GM18520 (cell line): ENCODE results near the gene DDX51.
A peak's percentile ranks its signal among the peaks of the same experiment; 100 is the strongest.

Experiments used
- ATAC-seq: cut with Tn5 transposase; IDR thresholded peaks from one replicate; pipeline ENCODE4 v1.9.1; 2021; ENCODE audit not compliant: unreplicated experiment

The DDX51 gene

GRCh38 chr12:132144115-132144809 is at the start of gene DDX51, which contains the start of gene NOC4L:
DDX51 (minus strand) TSS chr12:132144319; CDS start chr12:132144296, 23 bp downstream.
NOC4L (plus strand) TSS chr12:132144457; CDS start chr12:132144489, 32 bp downstream.
- ATAC-seq, result peak; percentile 84

DNA sequence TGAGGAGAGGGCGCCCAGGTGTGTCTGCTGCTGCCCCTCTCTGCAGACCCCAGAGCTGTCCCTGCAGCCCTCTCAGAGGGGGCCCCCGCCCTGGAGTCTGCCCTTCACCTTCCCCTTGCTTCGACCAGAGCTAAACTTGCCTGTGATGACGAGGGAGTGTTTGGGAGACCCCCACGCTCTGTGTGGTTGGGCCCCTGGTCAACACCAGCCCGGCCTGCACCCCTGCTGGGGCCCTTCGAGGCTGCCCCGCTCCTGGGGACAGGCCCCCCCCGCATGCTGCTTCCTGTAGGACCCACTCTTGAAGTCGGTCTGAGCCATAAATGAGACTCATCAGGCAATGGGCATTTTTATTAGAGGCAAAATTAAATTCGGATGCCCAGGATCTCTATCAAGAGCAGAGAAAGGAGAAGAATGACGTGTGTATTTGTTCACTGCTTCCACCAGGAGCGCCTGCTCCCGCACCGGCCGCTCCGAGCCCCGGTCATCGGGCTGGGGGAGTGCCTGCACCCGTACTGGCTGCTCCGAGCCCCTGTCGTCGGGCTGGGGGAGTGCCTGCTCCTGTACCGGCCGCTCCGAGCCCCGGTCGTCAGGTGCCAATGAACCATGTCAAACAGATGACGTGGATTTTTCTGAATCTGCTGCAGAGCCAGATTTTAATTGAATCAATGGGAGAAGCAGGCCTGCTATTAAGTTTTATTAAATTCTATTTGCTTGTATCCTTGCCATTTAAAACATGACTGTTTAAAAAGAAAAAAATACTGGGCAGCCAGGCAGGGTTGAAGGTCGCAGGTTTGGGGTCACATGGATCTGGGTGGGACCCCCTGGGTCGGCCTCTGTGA is 47.8 kb upstream of the DDX51 start:
- ATAC-seq, result no peak

DNA sequence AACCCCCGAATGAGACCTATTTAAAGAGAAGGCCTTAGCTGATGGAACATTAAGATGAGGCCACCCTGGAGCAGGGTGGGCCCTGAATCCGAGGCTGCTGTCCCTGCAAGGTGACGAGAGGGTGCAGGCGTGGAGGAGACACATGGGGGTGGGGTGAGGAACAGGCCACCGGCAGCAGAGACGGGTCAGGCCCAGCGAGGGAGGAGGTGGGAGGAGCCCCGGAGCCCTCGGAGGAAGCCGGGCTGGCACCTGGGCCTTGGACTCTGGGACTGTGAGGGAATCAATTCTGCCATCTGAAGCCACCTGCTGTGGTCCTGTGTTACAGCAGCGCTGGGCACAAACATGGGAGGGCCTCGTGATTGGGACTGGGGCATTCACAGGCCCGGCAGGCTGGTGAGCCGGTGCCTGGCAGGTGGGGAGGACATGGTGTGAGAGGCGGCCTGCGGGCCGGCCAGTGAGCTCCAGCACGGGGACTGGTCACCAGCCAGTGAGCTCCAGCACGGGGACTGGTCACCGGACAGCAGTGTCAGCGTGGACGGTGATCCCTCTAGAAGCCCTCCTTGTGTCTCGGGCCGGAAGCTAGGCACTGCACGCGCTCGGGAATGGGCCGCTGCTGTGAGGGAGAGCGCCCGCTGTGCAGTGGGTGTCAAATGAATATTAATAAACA is 46.8 kb upstream of the DDX51 start:
- no peak for ATAC-seq

- peak; percentile 9 for ATAC-seq
Measured at GRCh38 chr12:132190012-132190755, 46.1 kb upstream of the DDX51 start.

DNA sequence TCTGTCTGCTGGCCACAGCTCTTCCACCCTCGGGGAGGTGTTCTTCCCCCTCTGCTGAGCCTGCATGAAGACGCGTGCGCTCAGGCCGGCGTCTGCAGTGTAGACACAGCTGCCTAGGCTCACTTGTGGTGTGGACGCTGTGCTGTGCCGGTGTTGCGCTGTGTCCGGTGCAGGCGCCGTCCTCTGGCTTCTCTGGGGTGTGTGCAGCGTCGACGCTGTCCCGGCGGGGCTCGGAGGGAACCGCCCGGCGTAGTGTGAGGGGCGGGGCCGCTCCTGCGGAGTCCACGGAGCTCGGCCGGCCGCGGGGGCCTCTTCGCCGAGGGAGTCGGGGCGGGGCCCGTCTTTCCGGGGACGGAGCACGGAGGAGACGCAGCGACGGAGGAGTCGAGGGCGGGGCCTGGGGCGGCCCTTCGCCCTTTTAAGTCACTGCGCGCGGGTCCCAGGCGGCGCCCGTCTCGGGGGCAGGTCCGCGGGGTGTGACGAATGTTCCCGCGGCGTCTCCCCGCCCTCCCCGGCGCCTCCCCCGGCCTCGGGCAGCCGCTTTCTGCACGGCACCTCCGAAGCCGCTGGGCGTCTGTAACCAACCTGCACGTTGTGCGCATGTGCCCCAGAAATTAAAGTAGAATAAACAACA is 45.4 kb upstream of the DDX51 start:
- peak; percentile 87 for ATAC-seq

- ATAC-seq, result no peak
Measured at GRCh38 chr12:132188916-132189325, 44.8 kb upstream of the DDX51 start.

DNA sequence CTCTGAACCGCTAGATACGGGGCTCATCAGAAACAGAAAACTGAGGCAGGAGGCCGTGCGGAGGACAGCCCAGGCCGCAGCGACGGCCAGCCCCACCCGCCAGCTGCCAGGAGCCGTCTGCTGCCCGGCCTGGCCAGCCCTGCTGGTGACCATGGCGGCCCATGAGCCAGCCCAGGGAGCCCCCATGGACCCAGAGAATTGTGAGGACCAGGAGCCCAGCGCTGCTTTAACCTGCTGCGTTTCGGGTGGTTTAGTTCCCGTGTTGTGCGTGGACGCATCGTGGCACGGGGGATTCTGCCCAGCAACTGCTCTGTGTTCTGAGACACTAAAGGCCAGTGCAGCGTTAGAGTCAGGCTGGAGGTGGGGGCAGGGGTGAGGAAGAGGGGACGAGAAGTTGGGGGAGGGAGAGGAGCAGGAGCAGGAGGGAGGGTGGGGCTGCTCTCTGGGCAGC is 44.4 kb upstream of the DDX51 start:
- no peak for ATAC-seq

- ATAC-seq, result no peak
Measured at GRCh38 chr12:132187646-132188450, 43.7 kb upstream of the DDX51 start.

GRCh38 chr12:132186857-132187620 is 42.9 kb upstream of the DDX51 start:
- ATAC-seq, result no peak

- ATAC-seq, result no peak
Measured at GRCh38 chr12:132186208-132186856, 42.2 kb upstream of the DDX51 start.

DNA sequence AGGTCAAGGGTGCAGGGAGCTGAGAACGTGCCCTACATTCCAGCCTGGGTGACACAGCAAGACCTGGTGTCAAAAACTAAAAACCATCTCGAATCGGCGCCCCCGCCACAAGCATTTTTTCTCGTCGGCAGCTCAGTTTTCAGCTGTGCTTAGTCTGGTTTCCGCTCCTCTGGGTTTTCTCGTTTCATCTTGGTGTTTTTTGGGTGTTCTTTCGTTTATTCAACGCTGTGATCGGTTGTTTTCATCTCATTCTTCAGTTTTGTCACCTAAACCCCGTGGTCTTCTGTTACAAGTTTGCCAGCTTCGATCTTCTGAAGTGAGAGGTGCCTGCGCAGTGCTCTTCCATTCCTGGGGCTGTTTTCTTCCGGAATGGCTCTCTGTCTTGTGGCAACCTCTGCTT is 41.6 kb upstream of the DDX51 start:
- no peak for ATAC-seq

DNA sequence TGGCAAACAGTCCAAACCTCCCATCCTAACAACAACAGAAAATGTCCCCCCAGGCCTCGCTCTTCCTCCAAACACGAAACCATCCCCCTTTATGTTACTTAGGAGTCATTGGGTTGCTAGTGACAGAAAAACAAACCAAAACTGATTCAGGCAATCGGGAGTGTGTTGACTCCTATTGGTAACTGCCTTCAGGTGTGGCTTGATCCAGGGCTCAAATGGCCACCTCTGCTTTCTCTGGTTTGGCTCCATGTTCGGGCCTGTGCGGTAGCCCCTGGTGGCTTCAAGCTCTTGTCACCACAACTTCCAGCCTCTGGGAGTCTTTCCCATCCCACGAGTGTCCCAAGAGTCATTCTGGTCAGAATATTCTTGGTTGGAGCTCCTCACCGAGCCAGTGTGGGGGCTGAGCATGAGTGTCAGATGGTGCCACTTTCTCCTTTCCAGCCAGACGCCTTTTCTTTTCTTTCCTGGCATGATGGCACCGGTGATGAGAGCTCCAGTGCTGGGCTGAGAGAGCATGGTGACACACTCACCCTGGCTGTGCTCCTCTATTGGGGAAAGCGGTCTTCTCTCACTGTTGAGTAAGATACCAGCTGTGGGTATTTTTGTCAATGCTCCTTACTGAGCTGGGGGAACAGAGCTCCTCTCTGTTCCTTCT is 38.7 kb upstream of the DDX51 start:
- no peak for ATAC-seq

- no peak for ATAC-seq
Measured at GRCh38 chr12:132182206-132182710, 38.1 kb upstream of the DDX51 start.

DNA sequence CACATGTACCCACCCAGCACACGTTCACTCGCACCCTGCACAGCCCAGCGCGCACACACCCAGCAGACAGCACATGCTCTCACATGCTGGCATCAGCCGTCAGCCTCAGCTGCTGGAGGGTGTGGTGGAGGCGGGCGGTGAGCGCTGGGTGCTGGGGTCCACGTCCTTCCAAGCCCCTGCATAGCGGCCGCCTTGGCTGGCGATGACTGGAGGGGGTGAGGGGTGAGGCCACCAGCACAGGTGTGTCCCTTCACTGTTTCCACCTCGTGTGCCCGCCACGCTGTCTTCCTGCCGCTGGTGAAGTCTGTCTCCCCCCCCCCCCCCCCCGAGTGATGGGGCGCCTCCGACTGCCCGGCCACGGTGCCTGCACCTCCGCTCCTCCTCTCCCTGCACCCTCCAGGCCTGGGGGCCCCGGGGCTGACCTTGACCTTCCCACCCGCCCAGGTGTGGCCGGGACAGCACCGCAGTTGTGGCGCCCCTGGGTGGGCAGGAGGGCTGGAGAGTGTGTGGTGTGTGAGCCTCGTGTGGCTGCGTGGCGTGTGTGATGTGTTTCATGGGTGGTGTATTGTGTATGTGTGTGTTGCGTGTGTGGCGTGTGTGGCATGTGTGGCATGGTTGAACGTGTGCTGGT is 37.6 kb upstream of the DDX51 start:
- ATAC-seq, result no peak

DNA sequence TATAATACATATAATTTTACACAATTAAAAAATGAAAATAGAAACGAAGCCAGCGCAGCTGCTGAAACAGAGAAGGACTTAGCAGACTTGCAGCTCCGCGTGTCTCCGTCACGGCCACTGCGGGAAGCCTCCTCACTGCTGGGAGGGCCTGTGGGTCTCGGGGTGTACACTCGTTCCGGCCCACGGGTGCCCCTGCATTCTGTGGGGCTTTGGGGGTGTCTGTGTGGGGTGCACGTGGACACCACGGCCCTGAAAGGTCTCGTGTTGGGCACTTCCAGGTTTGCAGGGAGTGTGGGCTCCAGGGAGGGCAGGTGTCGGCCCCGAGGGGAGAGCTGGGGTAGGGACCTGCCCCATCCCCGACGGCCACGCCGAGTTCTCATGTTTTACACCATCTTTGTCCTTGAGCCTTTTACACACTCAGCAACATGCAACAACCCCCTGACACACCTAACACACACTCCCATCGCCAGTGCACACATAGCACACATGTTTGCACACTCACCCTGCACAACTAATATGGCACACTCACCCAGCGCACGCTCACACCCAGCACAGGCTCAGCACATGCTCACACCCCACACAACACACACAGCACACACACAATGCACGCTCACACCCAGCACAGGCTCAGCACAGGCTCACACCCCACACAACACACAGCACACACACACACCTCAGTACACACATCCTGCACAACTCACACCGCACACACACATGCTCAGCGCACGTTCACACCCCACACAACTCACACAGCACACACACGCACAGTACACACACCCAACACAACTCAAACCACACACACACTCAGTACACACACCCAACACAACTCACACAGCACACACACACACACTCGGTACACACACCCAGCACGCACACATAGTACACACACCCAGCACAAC is 36.8 kb upstream of the DDX51 start:
- ATAC-seq, result no peak
